HCT116 (cell line): ENCODE measurements around the gene RIPK4. TPM values are rescaled to one million over a fixed set of nuclear protein-coding genes. Genes with fewer than 3 reads are reported as not detected.

Experiments used
- ATAC-seq: fragments of 200-7000 bp; cut with Tn5 transposase; 2 replicates; pipeline ENCODE4 v1.9.1; 2020; ENCODE audit warnings: mild to moderate bottlenecking, moderate library complexity
- BruUV-seq: library from RNA; stranded (reverse); fragments of 400-500 nt; replicated peaks from 2 replicates; lab custom pipeline; 2021; lab: Mats Ljungman, UMichigan
- CTCF ChIA-PET: fragments of 300-600 bp; sonication (Branson Sonifier 250); formaldehyde crosslinking; loops from one replicate; lab custom pipeline; 2021; ENCODE audit warnings: antibody characterized with exemption; lab: Charles Lee
- POLR2A ChIA-PET: fragments of 300-600, 350-600 bp; sonication (Branson Sonifier 250); formaldehyde crosslinking; loops from one replicate; lab custom pipeline; 2021; ENCODE audit warnings: antibody characterized with exemption; lab: Charles Lee
- RAD21 ChIA-PET, 2 experiments: fragments of 300-600 bp; sonication (Branson Sonifier 250); formaldehyde crosslinking; loops; one replicate each; lab custom pipeline; 2023; ENCODE audit warnings: low total read pairs in 2 of 2; ENCODE audit not compliant: uncharacterized antibody in 2 of 2, unreplicated experiment in 2 of 2, low non-redundant PET in 1 of 2; lab: Charles Lee
- DNase-seq: peaks from one replicate; pipeline ENCODE4 v3.0.0-alpha.2; 2010; ENCODE audit warnings: low read depth, low spot score
- H2AFZ ChIP-seq: fragments of 200-600 bp; shearing (Covaris generic), sonication (generic); 2 replicates; pipeline ENCODE4 v1.6.1; 2017; ENCODE audit warnings: low read depth, mixed run types, mixed read lengths, antibody characterized with exemption, low read length; ENCODE audit not compliant: poor library complexity, severe bottlenecking
- H3K27ac ChIP-seq: 2 replicates; pipeline ENCODE4 v1.5.1; 2012; ENCODE audit warnings: low read depth, low read length
- H3K27me3 ChIP-seq: fragments of 200-600 bp; sonication (generic); 2 replicates; pipeline ENCODE4 v1.6.1; 2016; ENCODE audit warnings: mixed run types, low read length, mixed read lengths; ENCODE audit not compliant: insufficient read depth
- H3K36me3 ChIP-seq, 2 experiments: fragments of 200-500 bp in 1 of 2; fragments of 200-600 bp in 1 of 2; sonication (Bioruptor generic) in 1 of 2; sonication (generic) in 1 of 2; 2 replicates each; pipeline versions ENCODE4 v1.5.1 to v1.6.1; 2014 to 2016; ENCODE audit warnings: low read length in 2 of 2, inconsistent platforms in 1 of 2, mixed read lengths in 1 of 2, mixed run types in 1 of 2; ENCODE audit not compliant: insufficient read depth in 2 of 2, control insufficient read depth in 1 of 2
- H3K4me1 ChIP-seq, 2 experiments: fragments of 200-600 bp in 1 of 2; sonication (generic) in 1 of 2; 2 replicates each; pipeline versions ENCODE4 v1.5.1 to v1.6.1; 2012 to 2017; ENCODE audit warnings: low read length in 2 of 2, inconsistent platforms in 1 of 2, mild to moderate bottlenecking in 1 of 2, mixed read lengths in 1 of 2, mixed run types in 1 of 2, moderate library complexity in 1 of 2; ENCODE audit not compliant: insufficient read depth in 2 of 2, control insufficient read depth in 1 of 2
- H3K4me2 ChIP-seq: fragments of 200-600 bp; sonication (generic); 2 replicates; pipeline ENCODE4 v1.6.1; 2017; ENCODE audit warnings: mixed run types, low read length, mixed read lengths
- H3K4me3 ChIP-seq, 2 experiments: fragments of 200-600 bp in 1 of 2; sonication (generic) in 1 of 2; replicated peaks in 1 of 2; 2 replicates each; pipeline ENCODE4 v1.5.1; 2011 to 2016; ENCODE audit warnings: low read length in 2 of 2, control low read depth in 1 of 2, low read depth in 1 of 2, mild to moderate bottlenecking in 1 of 2, mixed read lengths in 1 of 2, mixed run types in 1 of 2
- H3K79me2 ChIP-seq: fragments of 200-600 bp; sonication (generic); 2 replicates; pipeline ENCODE4 v1.6.1; 2017; ENCODE audit warnings: mild to moderate bottlenecking, mixed run types, low read length, moderate library complexity, mixed read lengths; ENCODE audit not compliant: insufficient read depth
- H3K9ac ChIP-seq: fragments of 200-600 bp; sonication (generic); 2 replicates; pipeline ENCODE4 v1.6.1; 2016; ENCODE audit warnings: low read length, mixed read lengths
- H3K9me2 ChIP-seq: fragments of 200-600 bp; sonication (generic), shearing (Covaris generic); 2 replicates; pipeline ENCODE4 v1.6.1; 2017; ENCODE audit warnings: mixed run types, mild to moderate bottlenecking, moderate library complexity; ENCODE audit not compliant: insufficient read depth
- H3K9me3 ChIP-seq, 2 experiments: fragments of 200-500 bp in 1 of 2; fragments of 200-600 bp in 1 of 2; sonication (Bioruptor generic) in 1 of 2; sonication (generic) in 1 of 2; 2 replicates each; pipeline ENCODE4 v1.6.1; 2014 to 2017; ENCODE audit warnings: low read length in 2 of 2, mixed read lengths in 2 of 2, inconsistent platforms in 1 of 2, low read depth in 1 of 2, mild to moderate bottlenecking in 1 of 2, mixed run types in 1 of 2, moderate library complexity in 1 of 2; ENCODE audit not compliant: control insufficient read depth in 1 of 2, insufficient read depth in 1 of 2
- H4K20me1 ChIP-seq: fragments of 200-600 bp; sonication (generic), shearing (Covaris generic); 2 replicates; pipeline ENCODE4 v1.6.1; 2017; ENCODE audit warnings: mixed run types, mild to moderate bottlenecking, moderate library complexity; ENCODE audit not compliant: insufficient read depth
- ATF3 ChIP-seq: IDR thresholded peaks from 2 replicates; pipeline ENCODE4 v1.6.1; 2012
- CBX3 ChIP-seq: IDR thresholded peaks from 2 replicates; pipeline ENCODE4 v1.6.1; 2012; ENCODE audit warnings: low read depth
- ELF1 ChIP-seq: IDR thresholded peaks from 2 replicates; pipeline ENCODE4 v1.6.1; 2012; ENCODE audit warnings: low read depth, borderline replicate concordance
- EZH2phosphoT487 ChIP-seq: fragments of 200-600 bp; IDR thresholded peaks from 2 replicates; pipeline ENCODE4 v1.6.1; 2018; ENCODE audit warnings: antibody characterized with exemption, borderline replicate concordance
- FOSL1 ChIP-seq: IDR thresholded peaks from 2 replicates; pipeline ENCODE4 v1.6.1; 2012; ENCODE audit warnings: low read depth
- POLR2A ChIP-seq: IDR thresholded peaks from 2 replicates; pipeline ENCODE4 v1.7.0; 2011; ENCODE audit warnings: borderline replicate concordance; ENCODE audit not compliant: insufficient read depth, insufficient read length; ENCODE audit errors: extremely low read depth
- SIN3A ChIP-seq: IDR thresholded peaks from 2 replicates; pipeline ENCODE4 v1.6.1; 2012; ENCODE audit warnings: low read depth
- YY1 ChIP-seq: IDR thresholded peaks from 2 replicates; pipeline ENCODE4 v1.6.1; 2011; ENCODE audit warnings: low read length, low read depth, moderate library complexity, mild to moderate bottlenecking; ENCODE audit not compliant: insufficient replicate concordance; ENCODE audit errors: extremely low read depth
- intact Hi-C: fragments of 100-400 bp; cut with micrococcal nuclease; formaldehyde crosslinking; loops from 2 replicates; pipeline ENCODE4 v1.10.0; 2022
- total RNA-seq: library from RNA; stranded (reverse); gene quantifications from one replicate; pipeline ENCODE4 v1.2.1, GENCODE V29; 2021; ENCODE audit not compliant: unreplicated experiment
- TF ChIP-seq, protein P1 (sequence below): IDR thresholded peaks from 2 replicates; pipeline ENCODE4 v1.6.1; 2012; ENCODE audit warnings: low read depth
- TF ChIP-seq, protein P2 (sequence below): IDR thresholded peaks from 2 replicates; pipeline ENCODE4 v1.6.1; 2012

RIPK4 gene
- total RNA-seq, 1 experiment from 2014 or later: 9.9 TPM

DNA sequence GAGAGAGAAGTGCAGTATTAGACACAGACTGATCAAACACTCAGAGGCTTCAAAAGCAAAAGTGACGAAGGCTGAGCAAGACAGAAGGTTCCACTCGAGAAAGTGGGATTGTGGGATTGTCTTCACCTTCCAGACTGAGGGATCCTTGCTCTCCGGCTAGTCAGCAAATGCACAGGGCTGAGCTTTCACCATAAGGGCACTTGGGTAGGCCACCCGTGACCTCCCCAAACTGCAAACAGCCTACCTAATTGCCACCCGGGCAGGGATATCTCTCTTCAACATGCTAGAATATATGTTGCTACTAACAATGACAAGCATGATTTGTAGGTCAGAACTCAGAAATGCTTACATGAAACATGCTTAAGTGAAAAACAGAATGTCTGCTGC, 35.3 kb upstream of the RIPK4 start:
- no peak overlapping the region for H3K4me2 ChIP-seq
- H3K27me3 ChIP-seq: no peaks in the 10 kb centered on the region
- no peak for TF ChIP-seq CBX3
- no peak for TF ChIP-seq FOSL1
- no peak for TF ChIP-seq POLR2A
- TF ChIP-seq, protein P1, sequence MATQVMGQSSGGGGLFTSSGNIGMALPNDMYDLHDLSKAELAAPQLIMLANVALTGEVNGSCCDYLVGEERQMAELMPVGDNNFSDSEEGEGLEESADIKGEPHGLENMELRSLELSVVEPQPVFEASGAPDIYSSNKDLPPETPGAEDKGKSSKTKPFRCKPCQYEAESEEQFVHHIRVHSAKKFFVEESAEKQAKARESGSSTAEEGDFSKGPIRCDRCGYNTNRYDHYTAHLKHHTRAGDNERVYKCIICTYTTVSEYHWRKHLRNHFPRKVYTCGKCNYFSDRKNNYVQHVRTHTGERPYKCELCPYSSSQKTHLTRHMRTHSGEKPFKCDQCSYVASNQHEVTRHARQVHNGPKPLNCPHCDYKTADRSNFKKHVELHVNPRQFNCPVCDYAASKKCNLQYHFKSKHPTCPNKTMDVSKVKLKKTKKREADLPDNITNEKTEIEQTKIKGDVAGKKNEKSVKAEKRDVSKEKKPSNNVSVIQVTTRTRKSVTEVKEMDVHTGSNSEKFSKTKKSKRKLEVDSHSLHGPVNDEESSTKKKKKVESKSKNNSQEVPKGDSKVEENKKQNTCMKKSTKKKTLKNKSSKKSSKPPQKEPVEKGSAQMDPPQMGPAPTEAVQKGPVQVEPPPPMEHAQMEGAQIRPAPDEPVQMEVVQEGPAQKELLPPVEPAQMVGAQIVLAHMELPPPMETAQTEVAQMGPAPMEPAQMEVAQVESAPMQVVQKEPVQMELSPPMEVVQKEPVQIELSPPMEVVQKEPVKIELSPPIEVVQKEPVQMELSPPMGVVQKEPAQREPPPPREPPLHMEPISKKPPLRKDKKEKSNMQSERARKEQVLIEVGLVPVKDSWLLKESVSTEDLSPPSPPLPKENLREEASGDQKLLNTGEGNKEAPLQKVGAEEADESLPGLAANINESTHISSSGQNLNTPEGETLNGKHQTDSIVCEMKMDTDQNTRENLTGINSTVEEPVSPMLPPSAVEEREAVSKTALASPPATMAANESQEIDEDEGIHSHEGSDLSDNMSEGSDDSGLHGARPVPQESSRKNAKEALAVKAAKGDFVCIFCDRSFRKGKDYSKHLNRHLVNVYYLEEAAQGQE: no peak
- TF ChIP-seq EZH2phosphoT487: no peak
- TF ChIP-seq, protein P2, sequence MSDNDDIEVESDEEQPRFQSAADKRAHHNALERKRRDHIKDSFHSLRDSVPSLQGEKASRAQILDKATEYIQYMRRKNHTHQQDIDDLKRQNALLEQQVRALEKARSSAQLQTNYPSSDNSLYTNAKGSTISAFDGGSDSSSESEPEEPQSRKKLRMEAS: no peak
- TF ChIP-seq SIN3A: no peak
- no peak for TF ChIP-seq YY1
- no peak for TF ChIP-seq ELF1
- TF ChIP-seq ATF3: no peak
- no peak overlapping the region for H3K4me3 ChIP-seq
- H2AFZ ChIP-seq: no peak overlapping the region
- RAD21 ChIA-PET: no interaction called here
- no TSS peak for BruUV-seq
- no peaks in the 10 kb centered on the region for H3K4me1 ChIP-seq
- H3K9ac ChIP-seq: no peak overlapping the region
- no peak overlapping the region for H3K27ac ChIP-seq
- CTCF ChIA-PET: no interaction called here
- intact Hi-C loops: no loop called here
- POLR2A ChIA-PET: no interaction called here
- ATAC-seq (no peak), DNase-seq (no peak)
- H3K9me3 ChIP-seq: no peaks in the 10 kb centered on the region; a peak in 1 of 4 replicates
- H3K9me2 ChIP-seq: no peaks in the 10 kb centered on the region
- H3K36me3 ChIP-seq: peaks cover 0 to 14% of the 10 kb centered on the region in 2 experiments; a peak in 3 of 4 replicates
- H3K79me2 ChIP-seq: no peaks in the 10 kb centered on the region
- no peaks in the 10 kb centered on the region for H4K20me1 ChIP-seq
